Common myeloid progenitor, CD34-positive (primary cell): ENCODE data around the gene FAM120AOS.

Experiments used
- CTCF ChIA-PET: fragments of 350-600 bp; sonication (Branson Sonifier 250); formaldehyde crosslinking; loops from one replicate; lab custom pipeline; 2021; ENCODE audit warnings: antibody characterized with exemption; lab: Charles Lee
- POLR2A ChIA-PET: fragments of 350-600 bp; sonication (Branson Sonifier 250); formaldehyde crosslinking; loops from one replicate; lab custom pipeline; 2021; ENCODE audit warnings: antibody characterized with exemption; lab: Charles Lee
- DNase-seq, 3 donors: peaks; one replicate each; pipeline versions ENCODE4 v3.0.0 to v3.0.0-alpha.2; 2013
- H3K27ac ChIP-seq, 2 experiments: 1 replicate in 1 of 2; 2 replicates in 1 of 2; pipeline ENCODE4 v1.7.0; 2013; ENCODE audit warnings: inconsistent platforms in 2 of 2, low read length in 2 of 2, mild to moderate bottlenecking in 2 of 2, low read depth in 1 of 2, moderate library complexity in 1 of 2; ENCODE audit not compliant: severe bottlenecking in 2 of 2, insufficient read depth in 1 of 2, poor library complexity in 1 of 2
- H3K27me3 ChIP-seq, 5 experiments: replicated peaks in 2 of 5; 1 replicate in 3 of 5; 2 replicates in 2 of 5; pipeline versions ENCODE4 v1.6.1 to v1.7.0; 2013; ENCODE audit warnings: low read length in 4 of 5, mild to moderate bottlenecking in 2 of 5, moderate library complexity in 2 of 5, inconsistent platforms in 1 of 5; ENCODE audit not compliant: insufficient read depth in 5 of 5, control insufficient read depth in 4 of 5
- H3K36me3 ChIP-seq, 4 experiments: 1 replicate in 2 of 4; 2 replicates in 2 of 4; pipeline versions ENCODE4 v1.6.1 to v1.7.0; 2013; ENCODE audit warnings: low read length in 3 of 4, control low read depth in 1 of 4, mild to moderate bottlenecking in 1 of 4; ENCODE audit not compliant: control insufficient read depth in 4 of 4, insufficient read depth in 4 of 4
- H3K4me1 ChIP-seq, 4 experiments: 1 replicate in 3 of 4; 2 replicates in 1 of 4; pipeline versions ENCODE4 v1.6.1 to v1.7.1; 2013; ENCODE audit warnings: low read length in 3 of 4, mild to moderate bottlenecking in 3 of 4, control low read depth in 1 of 4, inconsistent platforms in 1 of 4, moderate library complexity in 1 of 4; ENCODE audit not compliant: control insufficient read depth in 4 of 4, insufficient read depth in 4 of 4; ENCODE audit errors: control extremely low read depth in 1 of 4
- H3K4me3 ChIP-seq, 7 experiments: 1 replicate in 4 of 7; 2 replicates in 3 of 7; pipeline versions ENCODE4 v1.5.1 to v1.7.0; 2013; ENCODE audit warnings: mild to moderate bottlenecking in 7 of 7, low read length in 6 of 7, moderate library complexity in 6 of 7, inconsistent platforms in 2 of 7, low read depth in 2 of 7, control low read depth in 1 of 7; ENCODE audit not compliant: insufficient read depth in 4 of 7, control insufficient read depth in 1 of 7; ENCODE audit errors: extremely low read depth in 1 of 7
- H3K9me3 ChIP-seq, 5 experiments: 1 replicate in 4 of 5; 2 replicates in 1 of 5; pipeline versions ENCODE4 v1.6.1 to v1.7.1; 2013; ENCODE audit warnings: low read length in 4 of 5, mild to moderate bottlenecking in 2 of 5, inconsistent platforms in 1 of 5, low read depth in 1 of 5, moderate library complexity in 1 of 5; ENCODE audit not compliant: control insufficient read depth in 4 of 5, insufficient read depth in 2 of 5; ENCODE audit errors: control extremely low read depth in 1 of 5
- WGBS: methylation state at CpG from one replicate; pipeline ENCODE4 v1.1.5; 2013; ENCODE audit not compliant: insufficient coverage; 5-methylcytosine and 5-hydroxymethylcytosine counted together

FAM120AOS gene

DNA sequence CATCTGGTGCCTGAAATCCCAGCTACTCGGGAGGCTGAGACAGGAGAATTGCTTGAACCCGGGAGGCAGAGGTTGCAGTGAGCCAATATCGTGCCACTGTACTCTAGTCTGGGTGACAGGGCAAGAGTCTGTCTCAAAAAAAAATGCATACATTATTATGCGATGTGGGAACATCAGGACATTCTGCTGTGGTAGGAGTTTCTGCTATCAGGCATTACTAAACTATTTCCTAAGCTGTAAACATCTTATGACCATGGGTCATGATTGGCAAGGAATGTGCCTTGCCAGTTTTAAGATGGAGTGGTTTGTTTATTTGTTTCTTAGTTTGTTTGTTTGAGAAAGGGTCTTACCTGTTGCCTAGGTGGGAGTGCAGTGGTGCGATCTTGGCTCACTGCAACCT, 47.0 kb downstream of the FAM120AOS start:
- Histone ChIP-seq H3K27me3 (peaks cover 0 to 4% (median 0%) of the 10 kb centered on the region in 5 experiments), H3K4me1 (no peaks in the 10 kb centered on the region), H3K27ac (no peak overlapping the region), H3K9me3 (no peaks in the 10 kb centered on the region), H3K36me3 (no peaks in the 10 kb centered on the region), H3K4me3 (no peak overlapping the region)
- WGBS: 100% methylated on average over 4 of the region's 5 CpGs
- ChIA-PET CTCF (interaction anchor here (0.7 kb wide), 1 partner anchor 78 kb away, joined by 4 read pairs; no protein-coding TSS in a partner anchor), POLR2A (no interaction called here)
- no peak for DNase-seq

DNA sequence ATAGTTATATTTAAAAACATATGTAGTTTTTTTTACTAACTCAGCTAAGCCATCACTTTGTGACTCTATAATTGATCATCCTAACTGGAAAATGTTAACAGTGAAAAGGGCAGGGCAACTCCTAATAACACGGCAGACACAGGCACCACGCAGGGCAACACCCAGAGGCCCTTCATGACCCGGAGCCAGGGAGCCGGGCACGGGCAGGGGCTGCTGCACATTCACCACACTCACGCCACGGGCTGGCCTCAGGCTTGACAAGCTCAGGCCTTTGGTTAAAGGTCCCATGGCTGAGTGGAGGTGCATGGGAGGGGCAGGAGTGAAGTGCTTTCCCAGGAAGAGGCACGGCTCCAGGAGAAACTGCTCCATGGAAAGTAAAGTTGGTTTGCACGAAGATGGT, 54.9 kb downstream of the FAM120AOS start:
- WGBS: 98% methylated on average over 6 of the region's 9 CpGs
- H3K4me1 ChIP-seq: no peaks in the 10 kb centered on the region
- no peaks in the 10 kb centered on the region for H3K9me3 ChIP-seq
- POLR2A ChIA-PET: no interaction called here
- H3K4me3 ChIP-seq: no peak overlapping the region
- H3K27ac ChIP-seq: no peak overlapping the region
- H3K36me3 ChIP-seq: no peaks in the 10 kb centered on the region
- peaks cover 0 to 2% (median 0%) of the 10 kb centered on the region in 5 experiments for H3K27me3 ChIP-seq
- CTCF ChIA-PET: no interaction called here
- no peak for DNase-seq

DNA sequence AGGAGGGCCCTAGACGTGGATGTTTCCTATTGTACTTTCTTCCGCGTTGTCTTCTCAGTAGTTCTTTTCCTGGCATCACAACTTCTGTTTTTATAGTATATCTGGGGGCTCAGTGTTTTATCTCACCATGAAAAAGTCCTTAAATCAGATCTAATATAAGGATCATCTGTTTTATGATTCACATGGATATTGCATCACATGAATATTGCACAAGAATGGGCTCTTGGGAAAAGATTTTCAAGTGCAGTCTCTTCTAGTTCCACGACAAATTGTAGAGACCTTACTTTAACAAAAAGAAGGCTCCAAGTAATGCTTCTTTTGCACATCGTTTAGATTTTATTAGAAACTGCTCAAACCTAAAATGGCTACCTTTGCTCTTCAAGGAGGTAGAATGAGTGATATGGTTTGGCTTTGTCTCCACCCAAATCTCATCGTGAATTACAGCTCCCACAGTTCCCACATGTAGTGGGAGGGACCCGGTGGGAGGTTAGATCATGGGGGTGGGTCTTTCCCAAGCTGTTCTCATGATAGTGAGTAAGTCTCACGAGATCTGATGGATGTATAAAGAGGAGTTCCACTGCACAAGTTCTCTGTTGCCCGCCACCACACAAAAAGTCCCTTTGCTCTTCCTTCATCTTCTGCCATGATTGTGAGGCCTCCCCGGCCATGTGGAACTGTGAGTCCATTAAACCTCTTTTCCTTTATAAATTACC, 55.6 kb downstream of the FAM120AOS start:
- POLR2A ChIA-PET: no interaction called here
- H3K4me3 ChIP-seq: no peak overlapping the region
- no peaks in the 10 kb centered on the region for H3K4me1 ChIP-seq
- H3K9me3 ChIP-seq: no peaks in the 10 kb centered on the region
- no peak for DNase-seq
- no peak overlapping the region for H3K27ac ChIP-seq
- H3K36me3 ChIP-seq: no peaks in the 10 kb centered on the region
- peaks cover 0 to 2% (median 0%) of the 10 kb centered on the region in 5 experiments for H3K27me3 ChIP-seq
- 100% methylated on average over 1 of the region's 10 CpGs for WGBS
- CTCF ChIA-PET: no interaction called here
